Lower lobe of right lung (tissue), 2 donors: Measurements from ENCODE around the gene RUNDC1. TPM values are rescaled to one million over a fixed set of nuclear protein-coding genes. Genes with fewer than 3 reads are reported as not detected.
A peak's percentile ranks its signal among the peaks of the same experiment; 100 is the strongest.

ENCODE experiments used
- ATAC-seq, 2 donors: fragments of 200-7000 bp; cut with Tn5 transposase; one replicate each; pipeline ENCODE4 v1.9.1; 2020 to 2022; ENCODE audit warnings: mild to moderate bottlenecking in 2 of 2, moderate library complexity in 2 of 2
- DNase-seq: peaks from one replicate; pipeline ENCODE4 v3.0.0-alpha.2; 2020
- H3K27ac ChIP-seq: fragments of 200-600 bp; one replicate; pipeline ENCODE4 v1.8.0; 2022
- H3K27me3 ChIP-seq: fragments of 200-600 bp; one replicate; pipeline ENCODE4 v1.8.0; 2022; ENCODE audit warnings: low read depth
- H3K36me3 ChIP-seq: fragments of 200-600 bp; one replicate; pipeline ENCODE4 v1.8.0; 2022; ENCODE audit warnings: mild to moderate bottlenecking
- H3K4me1 ChIP-seq: fragments of 200-600 bp; one replicate; pipeline ENCODE4 v1.8.0; 2022
- H3K4me3 ChIP-seq: fragments of 200-600 bp; one replicate; pipeline ENCODE4 v1.8.0; 2022; ENCODE audit warnings: mild to moderate bottlenecking
- H3K9me3 ChIP-seq: fragments of 200-600 bp; one replicate; pipeline ENCODE4 v1.8.0; 2022
- CTCF ChIP-seq: fragments of 200-600 bp; IDR thresholded peaks from one replicate; pipeline ENCODE4 v1.8.0; 2022; ENCODE audit warnings: antibody characterized with exemption, mild to moderate bottlenecking
- intact Hi-C: fragments of 100-400 bp; cut with DNase I; formaldehyde crosslinking; loops from one replicate; pipeline ENCODE4 v1.11.0; 2022
- total RNA-seq: library from RNA; stranded (reverse); fragmentation: NEBNext Ultra II Directional; extraction: Animal tissue kit (Norgen Biotek cat#: 25700); gene quantifications from one replicate; pipeline ENCODE4 v1.2.1, GENCODE V29; 2021
- donor health status: DM: no; HTN: yes; CAD: no; lungs with severe emphysema.

RUNDC1 gene
- total RNA-seq, 1 donor from 2014 or later: 17.1 TPM

- no peaks in the 10 kb centered on the region for H3K36me3 ChIP-seq
- ATAC-seq: no peak
- no peaks in the 10 kb centered on the region for H3K27me3 ChIP-seq
- H3K4me1 ChIP-seq: peaks cover 25% of the 10 kb centered on the region
- H3K4me3 ChIP-seq: peak overlapping the region; percentile 70
- DNase-seq: no peak
- no peak overlapping the region for H3K27ac ChIP-seq
- no peak for TF ChIP-seq CTCF
- H3K9me3 ChIP-seq: no peaks in the 10 kb centered on the region
- intact Hi-C loops: no loop called here
These were observed 44.9 kb downstream of the RUNDC1 start for GRCh38 chr17:43025290-43025657.

- TF ChIP-seq CTCF: no peak
- Histone ChIP-seq H3K27ac (no peak overlapping the region), H3K9me3 (no peaks in the 10 kb centered on the region), H3K4me3 (no peak overlapping the region), H3K27me3 (no peaks in the 10 kb centered on the region), H3K4me1 (peaks cover 18% of the 10 kb centered on the region), H3K36me3 (no peaks in the 10 kb centered on the region)
- intact Hi-C loops: no loop called here
- DNase-seq: no peak
- ATAC-seq: no peak
These were observed 45.6 kb downstream of the RUNDC1 start for GRCh38 chr17:43025766-43026537.

DNA sequence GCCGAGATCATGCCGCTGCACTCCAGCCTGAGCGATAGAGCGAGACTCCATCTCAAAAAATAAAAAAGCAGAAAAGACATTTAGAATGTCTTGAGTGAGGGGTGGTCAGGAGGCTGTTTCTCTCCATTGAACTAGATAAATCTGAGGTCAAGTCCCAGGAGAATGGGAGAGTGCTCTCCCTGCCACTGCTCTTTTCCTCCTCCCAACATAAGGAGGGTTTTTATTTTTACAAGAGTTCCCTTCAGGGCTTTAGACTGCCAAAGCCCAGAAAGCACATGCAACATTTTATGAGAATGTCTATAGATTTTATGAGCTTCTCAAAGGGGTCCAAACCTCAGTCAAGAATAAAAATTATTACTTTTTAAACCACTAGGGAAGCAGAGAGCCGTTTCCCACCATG lies 46.2 kb downstream of the RUNDC1 start:
- Histone ChIP-seq H3K27ac (no peak overlapping the region), H3K4me1 (peaks cover 15% of the 10 kb centered on the region), H3K36me3 (no peaks in the 10 kb centered on the region), H3K27me3 (no peaks in the 10 kb centered on the region), H3K4me3 (no peak overlapping the region), H3K9me3 (no peaks in the 10 kb centered on the region)
- intact Hi-C loops: no loop called here
- no peak for DNase-seq
- no peak for TF ChIP-seq CTCF
- ATAC-seq: no peak

- intact Hi-C loops: no loop called here
- H3K36me3 ChIP-seq: no peaks in the 10 kb centered on the region
- ATAC-seq (no peak), DNase-seq (no peak)
- no peaks in the 10 kb centered on the region for H3K9me3 ChIP-seq
- H3K27ac ChIP-seq: no peak overlapping the region
- H3K4me1 ChIP-seq: peaks cover 13% of the 10 kb centered on the region
- H3K4me3 ChIP-seq: no peak overlapping the region
- no peak for TF ChIP-seq CTCF
- no peaks in the 10 kb centered on the region for H3K27me3 ChIP-seq
These were observed 47.0 kb downstream of the RUNDC1 start for GRCh38 chr17:43027091-43028032.

- DNase-seq (no peak), ATAC-seq (no peak)
- no peak for TF ChIP-seq CTCF
- Histone ChIP-seq H3K36me3 (no peaks in the 10 kb centered on the region), H3K27ac (no peak overlapping the region), H3K4me3 (no peak overlapping the region), H3K9me3 (no peaks in the 10 kb centered on the region), H3K4me1 (peaks cover 8% of the 10 kb centered on the region), H3K27me3 (no peaks in the 10 kb centered on the region)
- intact Hi-C loops: no loop called here
These were observed 48.0 kb downstream of the RUNDC1 start for GRCh38 chr17:43028221-43028861.
